ENCODE results near the gene MDM2. TPM values are rescaled to one million over a fixed set of nuclear protein-coding genes. Genes with fewer than 3 reads are reported as not detected.
A peak's percentile ranks its signal among the peaks of the same experiment; 100 is the strongest.
"Not testable (repeated sequence)": the region's sequence is repeated elsewhere in the genome, so short reads cannot be mapped to it uniquely, and the experiment has no call there.

The MDM2 gene
- total RNA-seq, 3 donors from 2014 or later = 69.4 to 73.3 (median 71.8) TPM

DNA sequence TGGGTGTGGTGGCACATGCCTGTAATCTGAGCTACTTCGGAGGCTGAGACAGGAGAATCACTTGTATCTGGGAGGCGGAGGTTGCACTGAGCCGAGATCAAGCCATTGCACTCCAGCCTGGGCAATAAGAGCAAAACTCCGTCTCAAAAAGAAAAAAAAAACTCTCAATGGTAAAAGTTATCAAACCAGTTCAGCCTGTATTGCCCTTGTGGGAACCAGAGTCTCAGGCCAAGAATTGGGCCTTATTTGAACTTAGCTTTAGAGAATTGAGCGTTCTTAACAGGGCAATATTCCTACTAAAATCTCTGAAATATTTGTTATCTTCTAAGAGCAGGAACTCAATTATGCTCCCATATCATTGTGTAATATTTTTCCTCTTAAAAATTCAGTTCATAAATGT is 7.7 kb upstream of the MDM2 start:
- Histone ChIP-seq H3K27ac (peak overlapping the region in 1 of 2 donors; percentile 45), H3K27me3 (no peaks in the 10 kb centered on the region), H3K9me3 (no peaks in the 10 kb centered on the region), H3K4me3 (no peak overlapping the region), H3K4me1 (no peaks in the 10 kb centered on the region), H3K36me3 (no peaks in the 10 kb centered on the region)
- TF ChIP-seq POLR2A (IDR thresholded peaks at IDR 0.05) (no peak), POLR2AphosphoS5 (IDR thresholded peaks at IDR 0.05) (no peak)
- TF ChIP-seq, protein P1, sequence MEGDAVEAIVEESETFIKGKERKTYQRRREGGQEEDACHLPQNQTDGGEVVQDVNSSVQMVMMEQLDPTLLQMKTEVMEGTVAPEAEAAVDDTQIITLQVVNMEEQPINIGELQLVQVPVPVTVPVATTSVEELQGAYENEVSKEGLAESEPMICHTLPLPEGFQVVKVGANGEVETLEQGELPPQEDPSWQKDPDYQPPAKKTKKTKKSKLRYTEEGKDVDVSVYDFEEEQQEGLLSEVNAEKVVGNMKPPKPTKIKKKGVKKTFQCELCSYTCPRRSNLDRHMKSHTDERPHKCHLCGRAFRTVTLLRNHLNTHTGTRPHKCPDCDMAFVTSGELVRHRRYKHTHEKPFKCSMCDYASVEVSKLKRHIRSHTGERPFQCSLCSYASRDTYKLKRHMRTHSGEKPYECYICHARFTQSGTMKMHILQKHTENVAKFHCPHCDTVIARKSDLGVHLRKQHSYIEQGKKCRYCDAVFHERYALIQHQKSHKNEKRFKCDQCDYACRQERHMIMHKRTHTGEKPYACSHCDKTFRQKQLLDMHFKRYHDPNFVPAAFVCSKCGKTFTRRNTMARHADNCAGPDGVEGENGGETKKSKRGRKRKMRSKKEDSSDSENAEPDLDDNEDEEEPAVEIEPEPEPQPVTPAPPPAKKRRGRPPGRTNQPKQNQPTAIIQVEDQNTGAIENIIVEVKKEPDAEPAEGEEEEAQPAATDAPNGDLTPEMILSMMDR (IDR thresholded peaks at IDR 0.05) = no peak
- intact Hi-C loops (cut with DNase I; ENCODE audit: low total_unique reads) = no loop called here
- DNase-seq (ENCODE audit: low spot score in 2 of 2) = no peak

DNA sequence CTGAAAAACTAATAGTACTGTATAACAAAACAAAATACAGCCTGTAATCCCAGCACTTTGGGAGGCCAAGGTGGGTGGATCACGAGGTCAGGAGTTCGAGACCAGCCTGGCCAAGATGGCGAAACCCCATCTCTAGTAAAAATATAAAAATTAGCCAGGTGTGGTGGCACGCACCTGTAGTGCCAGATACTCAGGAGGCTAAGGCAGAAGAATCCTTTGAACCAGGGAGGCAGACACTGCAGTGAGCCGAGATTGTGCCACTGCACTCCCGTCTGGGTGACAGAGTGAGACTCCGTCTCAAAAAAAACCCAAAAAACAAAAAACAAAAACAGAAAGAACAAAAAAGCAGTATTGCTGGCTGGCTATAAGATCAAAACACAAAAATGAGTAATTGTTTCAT is 6.9 kb upstream of the MDM2 start:
- DNase-seq (ENCODE audit: low spot score in 2 of 2); H3K36me3 ChIP-seq; H3K9me3 ChIP-seq; intact Hi-C loops (cut with DNase I; ENCODE audit: low total_unique reads); H3K4me3 ChIP-seq; H3K27me3 ChIP-seq; H3K4me1 ChIP-seq: not testable (repeated sequence)
- H3K27ac ChIP-seq = peak overlapping the region in 1 of 2 donors; percentile 45

DNA sequence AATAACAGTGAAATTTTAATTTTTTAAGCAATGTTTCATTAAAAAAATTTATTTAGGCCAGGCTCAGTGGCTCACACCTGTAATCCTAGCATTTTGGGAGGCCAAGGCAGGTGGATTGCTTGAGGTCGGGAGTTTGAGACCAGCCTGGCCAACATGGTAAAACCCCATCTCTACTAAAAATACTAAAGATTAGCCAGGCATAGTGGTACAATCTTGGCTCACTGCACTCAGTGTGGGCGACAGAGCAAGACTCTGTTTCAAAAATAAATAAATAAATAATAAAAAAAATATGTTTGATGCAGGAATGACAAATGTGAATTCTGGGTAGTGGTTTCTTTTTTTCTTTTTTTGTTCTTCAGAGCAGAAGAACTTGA is 5.6 kb upstream of the MDM2 start:
- H3K27me3 ChIP-seq; H3K4me1 ChIP-seq; intact Hi-C loops (cut with DNase I; ENCODE audit: low total_unique reads); H3K36me3 ChIP-seq; H3K27ac ChIP-seq; DNase-seq (ENCODE audit: low spot score in 2 of 2); H3K4me3 ChIP-seq; H3K9me3 ChIP-seq: not testable (repeated sequence)

DNA sequence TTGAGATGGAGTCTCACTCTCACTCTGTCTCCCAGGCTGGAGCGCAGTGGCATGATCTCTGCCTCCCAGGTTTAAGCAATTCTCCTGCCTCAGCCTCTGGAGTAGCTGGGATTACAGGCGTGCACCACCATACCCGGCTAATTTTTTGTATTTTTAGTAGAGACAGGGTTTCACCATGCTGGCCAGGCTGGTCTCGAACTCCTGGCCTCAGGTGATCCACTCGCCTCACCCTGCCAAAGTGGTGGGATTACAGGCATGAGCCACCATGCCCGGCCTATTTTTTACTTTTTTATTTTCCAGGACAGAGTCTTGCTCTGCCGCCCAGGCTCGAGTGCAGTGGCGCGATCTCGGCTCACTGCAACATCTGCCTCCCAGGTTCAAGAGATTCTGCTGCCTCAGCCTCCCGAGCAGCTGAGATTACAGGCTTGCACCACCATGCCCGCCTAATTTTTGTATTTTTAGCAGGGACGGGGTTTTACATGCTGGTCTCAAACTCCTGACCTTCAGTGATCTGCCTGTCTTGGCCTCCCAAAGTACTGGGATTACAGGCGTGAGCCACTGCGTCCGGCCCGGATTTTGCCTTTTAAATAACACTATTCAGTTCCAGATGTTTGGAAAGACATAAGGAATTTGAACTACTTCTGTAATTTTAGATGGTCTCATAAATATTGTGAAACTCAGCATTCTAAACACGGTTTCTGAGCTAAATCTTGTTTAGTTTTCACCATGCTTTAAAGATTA is 4.9 kb upstream of the MDM2 start:
- H3K36me3 ChIP-seq; intact Hi-C loops (cut with DNase I; ENCODE audit: low total_unique reads); H3K4me3 ChIP-seq; DNase-seq (ENCODE audit: low spot score in 2 of 2); H3K9me3 ChIP-seq; H3K27me3 ChIP-seq; H3K4me1 ChIP-seq: not testable (repeated sequence)
- peak overlapping the region in 1 of 2 donors; percentile 57 for H3K27ac ChIP-seq

DNA sequence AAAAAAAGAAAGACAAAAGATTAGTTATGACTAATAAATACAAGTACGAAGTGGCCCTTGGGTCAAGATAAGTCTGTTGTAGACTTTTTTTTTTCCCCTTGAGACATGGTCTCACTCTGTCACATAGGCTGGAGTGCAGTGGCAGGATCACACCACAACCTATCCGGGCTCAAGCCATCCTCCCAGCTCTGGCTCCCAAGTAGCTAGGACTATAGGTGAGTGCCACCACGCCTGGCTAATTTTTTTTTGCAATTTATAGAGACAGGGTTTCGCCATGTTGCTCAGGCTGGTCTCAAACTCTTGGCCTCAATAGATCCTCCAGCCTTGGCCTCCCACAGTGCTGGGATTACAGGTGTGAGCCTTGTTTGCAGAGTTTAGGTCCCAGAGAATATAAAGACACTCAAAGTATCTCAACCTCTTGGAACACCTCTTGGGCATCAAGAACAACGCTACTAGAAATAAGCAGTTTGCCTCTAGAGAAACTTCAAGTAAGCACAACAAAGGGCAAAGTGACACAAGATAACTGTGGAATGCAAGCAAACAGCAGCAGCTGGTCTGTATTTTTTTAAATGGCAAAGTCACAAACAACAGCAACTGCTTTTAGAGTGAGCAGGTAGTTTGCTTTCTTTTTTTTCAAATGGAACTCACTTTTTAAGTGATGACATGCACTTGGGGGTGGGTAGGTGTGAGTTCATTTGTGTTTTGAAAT is 3.9 kb upstream of the MDM2 start:
- Histone ChIP-seq H3K4me1 (no peaks in the 10 kb centered on the region), H3K27me3 (no peaks in the 10 kb centered on the region), H3K27ac (peak overlapping the region in 1 of 2 donors; percentile 2), H3K4me3 (no peak overlapping the region), H3K36me3 (no peaks in the 10 kb centered on the region), H3K9me3 (no peaks in the 10 kb centered on the region)
- no peak for DNase-seq (ENCODE audit: low spot score in 2 of 2)
- intact Hi-C loops (cut with DNase I; ENCODE audit: low total_unique reads) = no loop called here
- TF ChIP-seq POLR2A (IDR thresholded peaks at IDR 0.05) (no peak), POLR2AphosphoS5 (IDR thresholded peaks at IDR 0.05) (no peak)
- TF ChIP-seq, protein P1 (IDR thresholded peaks at IDR 0.05) = no peak

DNA sequence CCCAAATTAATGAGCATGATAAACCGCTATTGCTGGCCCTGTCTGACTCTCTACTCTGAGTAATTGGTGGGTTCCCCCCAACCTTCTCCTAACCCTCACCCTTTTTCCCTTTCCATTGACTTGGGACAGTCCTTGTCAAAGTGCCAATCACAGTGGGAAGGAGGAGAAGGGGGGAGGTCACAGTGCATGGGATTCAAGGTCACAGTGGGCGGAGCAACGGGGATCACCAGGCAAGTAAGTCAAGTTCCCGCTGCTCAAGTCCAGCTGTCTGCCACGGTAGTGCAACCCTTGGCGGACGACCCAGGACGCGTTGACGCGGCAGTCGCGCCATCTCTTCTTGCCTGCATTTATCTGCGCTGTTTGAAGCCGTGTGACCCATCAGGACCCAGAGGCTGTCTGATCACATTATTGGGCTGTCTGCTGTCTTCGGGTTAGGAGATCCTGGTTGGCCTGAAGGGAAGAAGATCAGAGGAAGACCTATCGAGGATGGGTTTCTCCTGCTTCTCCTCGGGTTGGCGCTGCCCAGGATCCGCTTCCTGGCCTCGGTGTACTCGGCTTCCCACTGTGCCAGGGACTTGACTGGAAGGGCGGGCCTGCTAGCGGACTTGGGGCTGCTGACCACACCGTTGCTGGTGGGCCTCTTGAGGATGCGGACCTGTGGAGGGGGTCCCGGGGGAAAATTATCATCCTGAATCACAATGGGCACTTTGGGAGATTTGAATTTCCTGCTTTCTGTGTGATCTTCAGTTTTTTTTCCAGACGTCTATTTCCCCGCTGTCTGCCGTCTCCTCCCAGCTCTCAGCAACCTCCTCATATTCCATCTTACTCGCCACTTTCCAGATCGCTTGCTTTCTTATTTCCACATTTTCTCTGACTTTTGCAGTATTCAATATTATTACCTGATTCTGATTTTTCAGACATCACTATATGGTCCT is 3.1 kb upstream of the MDM2 start:
- intact Hi-C loops (cut with DNase I; ENCODE audit: low total_unique reads) = no loop called here
- H3K4me1 ChIP-seq = no peaks in the 10 kb centered on the region
- no peak for DNase-seq (ENCODE audit: low spot score in 2 of 2)
- H3K27ac ChIP-seq = peak overlapping the region in 1 of 2 donors; percentile 2
- no peaks in the 10 kb centered on the region for H3K27me3 ChIP-seq
- H3K36me3 ChIP-seq = no peaks in the 10 kb centered on the region
- TF ChIP-seq, protein P1 (IDR thresholded peaks at IDR 0.05) = no peak
- no peak for TF ChIP-seq POLR2A (IDR thresholded peaks at IDR 0.05)
- no peak for TF ChIP-seq POLR2AphosphoS5 (IDR thresholded peaks at IDR 0.05)
- H3K9me3 ChIP-seq = no peaks in the 10 kb centered on the region
- H3K4me3 ChIP-seq = no peak overlapping the region

Data from breast epithelium (tissue), 4 donors.